Measurements from ENCODE around the gene CTTNBP2.

CTTNBP2 gene

DNA sequence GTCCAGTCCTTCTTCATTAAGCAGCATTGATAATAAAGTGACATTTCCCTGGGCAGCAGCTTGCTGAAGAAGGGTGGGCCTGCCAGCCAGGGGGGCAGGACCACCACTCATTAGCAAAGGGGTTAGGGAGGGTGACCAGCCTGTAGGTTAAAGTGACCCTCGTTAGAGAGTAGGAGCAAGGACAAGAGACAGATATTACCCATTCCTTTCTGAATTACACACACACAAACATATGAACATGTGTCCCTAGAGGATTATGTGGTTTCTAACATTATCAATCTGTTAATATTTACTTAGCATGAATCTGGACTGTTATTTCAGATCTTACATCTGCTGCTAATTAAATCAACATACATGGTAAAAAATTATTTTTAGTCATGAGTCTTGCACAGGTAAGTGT is 88.9 kb downstream of the CTTNBP2 start:
- no peak for DNase-seq

DNA sequence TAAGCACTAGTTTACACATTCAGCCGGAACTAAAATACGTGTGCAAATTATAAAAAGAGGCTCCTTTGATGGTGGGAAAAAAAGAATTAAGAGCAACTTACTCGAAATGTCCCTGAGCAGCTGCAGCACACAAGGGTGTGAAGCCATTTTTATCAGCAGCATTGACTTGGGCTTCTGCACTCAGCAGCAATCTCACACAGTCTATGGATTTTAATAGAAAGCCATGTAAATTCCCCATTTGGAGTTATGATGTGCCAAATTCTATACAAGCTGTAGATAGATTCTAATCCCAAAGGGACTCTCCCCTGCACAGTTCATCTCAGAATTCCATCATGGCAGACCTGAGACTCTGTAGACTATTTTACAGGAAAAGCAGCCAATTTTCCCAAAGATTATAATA is 90.5 kb downstream of the CTTNBP2 start:
- no peak for DNase-seq

DNA sequence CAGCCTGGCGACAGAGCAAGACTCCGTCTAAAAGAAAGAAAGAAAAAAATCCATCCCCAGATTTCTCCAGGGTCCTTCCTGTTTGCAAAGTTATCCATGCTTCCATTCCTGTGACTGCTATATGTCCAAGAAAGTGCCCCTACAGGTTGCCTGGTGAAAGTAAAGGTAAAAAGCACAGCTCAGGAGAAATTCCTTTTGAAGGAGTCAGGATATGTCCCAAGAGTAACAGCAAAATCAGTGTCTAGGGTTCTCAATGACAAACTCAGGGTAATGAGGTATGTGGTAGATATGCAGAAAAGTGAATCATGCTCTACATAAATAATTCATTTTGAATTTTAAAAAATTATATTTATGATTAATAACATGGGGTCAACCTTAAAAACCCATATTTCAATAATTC is 91.5 kb downstream of the CTTNBP2 start:
- DNase-seq, result no peak

DNA sequence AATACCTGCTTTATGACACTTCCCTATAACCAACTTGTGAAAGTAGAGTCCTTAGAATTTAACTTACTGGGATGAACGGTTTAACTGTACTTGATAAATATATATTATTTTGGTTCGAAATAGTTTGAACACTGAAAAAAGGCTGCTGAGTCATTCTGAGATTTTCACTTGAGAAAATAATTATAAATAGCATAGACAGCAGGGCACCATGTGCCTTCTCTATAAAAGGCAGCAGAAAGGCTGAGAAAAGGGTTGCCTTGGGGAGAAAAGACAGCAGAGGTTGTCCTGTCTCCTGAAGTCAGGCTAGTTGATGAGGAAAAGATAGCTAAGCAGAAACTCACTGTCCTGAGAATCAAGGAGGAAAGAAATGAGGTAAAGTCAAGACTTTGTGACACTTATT is 92.4 kb downstream of the CTTNBP2 start:
- DNase-seq, result no peak

DNA sequence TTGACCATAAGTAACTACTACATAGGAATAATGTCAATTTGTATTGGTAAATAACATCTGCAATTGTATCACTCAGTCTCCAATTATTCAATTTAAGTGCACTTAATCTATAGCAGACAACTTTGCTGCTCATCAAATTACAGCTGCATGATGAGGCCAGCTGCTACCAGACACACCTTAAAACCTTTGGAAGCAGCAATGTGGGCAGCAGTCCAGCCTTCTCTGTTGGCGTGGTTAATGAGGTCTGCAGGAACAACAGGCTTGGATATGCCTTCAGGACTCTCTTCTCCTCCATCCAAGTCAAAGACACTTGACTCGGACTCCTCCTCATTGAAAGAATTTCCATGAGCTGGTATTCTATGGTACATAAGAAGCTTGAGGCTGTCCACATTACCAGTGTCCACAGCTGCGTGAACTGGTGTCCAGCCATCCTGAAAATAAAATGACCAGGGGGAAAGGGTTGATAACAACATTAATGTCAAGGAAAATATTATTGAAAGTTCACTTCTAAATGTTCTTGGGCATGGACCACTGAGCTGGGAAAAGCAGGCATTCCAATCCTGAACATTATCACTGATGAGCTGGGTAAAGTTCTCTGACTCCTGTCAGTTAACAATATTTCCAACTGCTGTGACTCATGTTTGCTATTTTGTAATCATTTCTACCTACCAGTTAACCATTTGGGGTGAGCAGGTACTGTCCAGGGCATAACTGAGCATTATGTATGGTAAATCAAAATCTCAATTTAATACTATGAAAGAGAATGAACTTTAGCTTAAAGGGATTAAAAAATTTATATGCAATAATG is 95.7 kb downstream of the CTTNBP2 start:
- DNase-seq, result no peak

DNA sequence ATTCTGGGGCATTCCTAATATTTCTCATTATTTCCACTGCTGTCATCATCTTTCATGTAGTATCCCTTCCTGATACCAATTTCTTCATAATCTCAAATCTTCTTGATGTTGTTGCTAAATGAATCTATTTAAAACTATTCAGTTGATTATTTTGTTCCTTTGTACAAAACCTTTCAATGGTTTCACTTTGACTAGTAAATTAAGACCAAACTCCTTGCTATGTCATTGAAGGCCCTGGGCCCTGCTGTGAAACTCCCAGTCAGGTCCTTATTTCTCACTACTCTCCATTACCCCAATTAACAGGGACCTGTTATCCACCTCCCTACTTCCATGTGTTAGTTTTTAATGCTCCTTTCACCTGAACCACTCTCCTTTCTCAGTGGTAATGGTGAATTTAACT is 97.0 kb downstream of the CTTNBP2 start:
- DNase-seq, result no peak

DNA sequence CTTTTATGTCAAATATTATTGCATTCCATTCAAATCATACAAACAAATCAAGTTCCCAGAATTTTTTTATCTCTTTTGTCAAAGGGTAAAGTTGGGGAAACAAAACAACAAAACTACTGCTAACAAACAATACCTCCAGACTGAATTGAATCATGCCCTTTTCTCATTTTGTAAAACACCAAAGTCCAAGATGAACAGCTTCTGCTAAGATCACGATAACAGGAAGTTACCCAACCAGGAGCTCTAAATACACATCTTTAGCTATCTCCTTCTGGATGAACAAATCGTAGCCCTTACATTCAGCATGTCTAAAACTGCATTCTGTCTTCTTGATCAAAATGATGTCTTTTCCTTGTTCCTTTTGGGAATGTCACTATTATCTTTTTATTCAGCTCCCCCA is 97.4 kb downstream of the CTTNBP2 start:
- DNase-seq, result no peak

DNA sequence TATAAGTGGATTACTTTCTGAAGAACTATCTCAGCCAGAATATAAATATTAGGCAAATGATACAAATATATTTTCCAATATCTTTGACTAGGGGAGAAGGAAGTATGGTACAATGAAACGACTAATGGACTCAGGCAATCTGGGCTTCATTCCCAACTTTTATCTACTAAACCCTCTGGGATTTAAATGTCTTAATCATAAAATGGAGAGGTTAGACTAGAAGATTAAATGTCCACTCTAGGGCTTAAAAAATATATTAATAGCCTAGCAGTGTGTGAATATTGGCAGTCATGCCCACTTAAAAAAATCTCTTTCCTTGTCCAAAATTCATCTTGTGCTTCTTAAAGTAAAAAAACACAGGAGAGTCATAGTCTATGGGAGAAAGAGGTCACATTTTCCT is 98.3 kb downstream of the CTTNBP2 start:
- no peak for DNase-seq

DNA sequence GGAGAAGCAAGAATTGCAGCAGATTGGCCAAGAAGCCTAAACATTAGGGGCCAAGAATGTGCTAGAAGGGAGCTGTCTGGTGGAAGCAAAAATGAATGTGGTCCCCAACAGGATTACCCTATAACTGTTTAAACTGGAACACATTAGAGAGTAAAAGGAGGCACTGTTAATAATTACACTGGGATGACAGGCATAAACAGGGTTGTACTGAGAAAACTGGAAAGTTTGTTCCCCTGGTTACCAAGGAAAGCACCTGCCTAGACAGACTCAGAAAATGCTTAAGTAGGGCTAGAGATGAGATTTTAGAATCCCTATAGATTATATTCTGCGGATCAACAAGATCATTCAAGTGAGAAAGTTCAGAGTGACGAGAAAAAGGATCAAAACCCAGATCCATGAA is 100.8 kb downstream of the CTTNBP2 start:
- DNase-seq, result no peak

DNA sequence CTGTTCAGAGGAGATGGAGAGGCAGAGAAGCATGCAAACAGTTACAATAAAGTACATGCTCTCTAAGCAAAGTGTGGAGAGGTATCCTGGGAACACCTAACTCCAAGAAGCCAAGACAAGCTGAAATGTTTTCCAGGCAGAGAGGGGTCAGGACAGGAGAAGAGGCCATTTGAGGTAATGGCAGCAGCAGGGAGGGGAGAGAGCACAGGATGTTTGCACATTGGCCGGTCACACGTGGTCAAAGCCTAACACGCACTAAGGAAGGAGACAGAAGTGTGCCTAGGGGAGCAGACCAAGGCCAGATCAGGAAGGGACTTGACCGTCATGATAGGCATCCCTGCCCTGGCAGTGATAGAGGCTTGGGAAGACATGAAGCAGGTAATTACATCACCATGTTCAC is 101.5 kb downstream of the CTTNBP2 start:
- no peak for DNase-seq

DNA sequence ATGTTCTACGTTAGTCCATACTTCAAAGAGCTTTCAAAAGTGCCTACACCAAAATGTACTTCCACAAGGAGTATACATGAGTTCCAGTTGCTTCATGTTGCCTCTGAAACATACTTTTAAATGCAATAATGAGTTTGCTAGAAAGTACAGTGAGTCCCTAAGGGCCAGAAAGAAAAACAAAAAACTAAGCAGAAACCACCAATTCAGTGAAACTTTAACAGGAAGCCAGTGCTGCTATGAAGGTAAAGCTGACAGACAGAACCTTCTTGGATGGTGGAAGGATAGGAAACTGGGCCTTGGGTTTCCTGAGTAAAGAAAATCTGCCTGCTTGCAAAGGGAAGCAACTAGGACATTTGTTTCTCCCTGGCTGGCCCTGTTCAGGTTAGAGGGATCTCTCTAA is 104.2 kb downstream of the CTTNBP2 start:
- no peak for DNase-seq

DNA sequence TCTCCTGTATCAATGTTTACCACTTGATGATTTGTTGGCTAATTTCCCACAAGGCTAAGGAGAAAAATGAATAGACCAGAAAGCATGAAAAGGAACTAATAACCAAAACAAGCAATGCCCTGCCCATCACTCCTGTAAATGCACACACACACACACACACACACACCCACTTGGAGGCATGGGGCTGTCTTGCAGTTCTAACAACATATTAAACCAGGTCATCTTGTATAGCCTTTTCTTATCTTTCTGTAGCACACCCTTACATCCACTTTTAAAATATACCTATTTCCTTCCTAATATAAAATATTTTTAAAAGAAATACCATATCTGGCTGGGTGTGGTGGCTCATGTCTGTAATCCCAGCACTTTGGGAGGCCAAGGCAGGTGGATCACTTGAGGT is 105.3 kb downstream of the CTTNBP2 start:
- DNase-seq, result no peak

DNA sequence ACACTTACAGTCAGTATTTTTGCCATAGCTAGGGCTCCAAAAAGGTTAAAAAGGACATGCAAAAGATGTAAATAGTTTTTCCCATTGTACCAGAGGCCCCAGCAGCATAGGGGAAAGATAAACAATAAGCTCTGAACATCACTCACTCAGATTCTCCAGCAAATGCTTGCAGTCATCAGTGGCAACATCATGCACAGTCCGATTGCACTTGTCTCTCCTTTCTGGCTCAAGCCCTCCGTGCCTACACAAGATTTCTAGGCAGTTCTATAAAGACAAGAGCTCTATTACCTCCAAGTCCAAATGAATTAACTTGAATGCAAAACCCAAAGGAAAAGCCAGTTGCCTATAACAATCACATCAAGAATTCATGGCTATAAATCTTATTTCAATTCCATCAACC is 106.3 kb downstream of the CTTNBP2 start:
- no peak for DNase-seq

DNA sequence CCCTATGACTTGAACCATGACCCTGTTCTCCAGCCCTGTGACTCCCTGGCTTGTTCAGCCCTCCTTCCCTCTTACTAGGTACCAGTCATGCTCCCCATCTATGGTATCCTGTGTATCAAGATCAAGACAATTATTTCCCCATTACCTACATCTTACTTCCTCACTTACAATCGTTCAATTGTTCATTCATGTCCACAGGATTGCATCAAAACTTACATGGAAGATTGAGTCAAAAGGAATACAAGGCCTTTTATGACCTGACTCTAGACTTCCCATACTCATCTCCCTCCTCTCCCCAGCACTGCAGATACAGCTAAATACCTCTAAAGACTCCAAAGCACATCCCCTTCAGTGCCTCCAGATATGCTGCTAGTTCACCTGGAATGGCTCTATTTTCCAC is 109.2 kb downstream of the CTTNBP2 start:
- DNase-seq, result no peak

DNA sequence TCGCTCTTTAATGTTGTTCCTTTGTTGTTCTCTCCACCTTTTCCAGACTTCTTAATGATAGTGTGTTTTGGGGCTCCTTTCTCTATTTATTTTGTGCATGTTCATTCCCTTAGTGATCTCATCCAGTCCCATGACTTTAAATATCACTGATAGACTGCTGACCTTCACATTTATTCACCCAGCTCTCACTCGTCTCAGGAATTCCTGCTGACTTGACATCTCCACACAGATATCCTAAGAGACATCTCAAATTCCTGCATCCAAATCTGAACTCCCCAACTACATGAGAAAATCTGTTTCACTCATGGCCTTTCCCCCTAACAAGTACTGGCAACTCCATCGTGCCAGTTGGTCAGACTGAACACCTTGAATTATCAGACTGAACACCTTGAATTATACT is 111.2 kb downstream of the CTTNBP2 start:
- DNase-seq, result no peak

DNA sequence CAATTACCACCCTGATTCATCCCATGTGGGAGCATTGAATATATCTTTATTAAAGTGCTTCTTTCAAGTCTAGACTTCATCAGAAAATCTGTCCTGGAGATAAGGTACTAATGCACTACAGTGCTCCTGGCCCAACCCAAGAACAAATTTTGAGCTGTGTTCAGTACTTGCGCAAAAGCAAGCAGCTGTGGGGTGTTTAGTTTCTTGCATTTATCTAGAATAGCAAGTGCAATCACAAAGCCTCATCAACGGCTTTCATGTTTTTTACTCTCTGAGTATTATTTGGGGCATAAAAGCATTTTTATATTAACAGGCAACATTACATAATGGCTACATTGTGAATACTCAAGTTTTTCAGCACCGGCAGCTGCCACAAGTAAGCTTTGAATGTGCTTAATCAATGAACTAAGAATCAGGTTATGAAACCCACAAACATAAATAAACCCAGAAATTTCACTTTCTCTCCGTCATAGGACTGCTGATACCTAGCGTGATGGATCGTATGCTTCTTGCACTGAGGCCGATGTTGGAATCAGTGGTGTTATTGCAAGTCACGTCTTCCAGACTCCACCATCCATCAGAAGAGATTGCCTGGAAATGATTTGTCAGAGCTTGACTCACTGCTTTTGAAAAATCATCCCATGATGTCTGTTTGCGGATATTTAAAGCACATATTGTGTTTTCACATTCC is 113.1 kb downstream of the CTTNBP2 start:
- DNase-seq, result no peak

DNA sequence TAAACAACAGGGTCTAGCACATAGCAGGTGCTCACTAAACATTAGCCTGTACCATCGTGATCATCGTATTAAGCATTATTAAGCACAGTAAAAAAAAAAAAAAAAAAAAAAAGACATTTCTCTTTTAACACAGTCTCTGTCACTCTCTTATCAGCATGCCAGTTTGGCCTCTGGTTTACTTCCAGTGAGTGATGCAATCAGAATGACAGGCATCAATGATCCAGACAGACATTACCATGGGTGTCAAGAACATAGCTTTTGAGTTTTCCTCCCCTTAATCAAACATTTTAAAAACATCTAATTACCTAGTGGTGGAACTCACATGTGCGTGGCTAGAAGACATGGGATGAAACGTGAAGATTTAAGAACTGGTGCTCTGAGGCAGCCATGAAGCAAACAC is 115.8 kb downstream of the CTTNBP2 start:
- DNase-seq, result no peak

DNA sequence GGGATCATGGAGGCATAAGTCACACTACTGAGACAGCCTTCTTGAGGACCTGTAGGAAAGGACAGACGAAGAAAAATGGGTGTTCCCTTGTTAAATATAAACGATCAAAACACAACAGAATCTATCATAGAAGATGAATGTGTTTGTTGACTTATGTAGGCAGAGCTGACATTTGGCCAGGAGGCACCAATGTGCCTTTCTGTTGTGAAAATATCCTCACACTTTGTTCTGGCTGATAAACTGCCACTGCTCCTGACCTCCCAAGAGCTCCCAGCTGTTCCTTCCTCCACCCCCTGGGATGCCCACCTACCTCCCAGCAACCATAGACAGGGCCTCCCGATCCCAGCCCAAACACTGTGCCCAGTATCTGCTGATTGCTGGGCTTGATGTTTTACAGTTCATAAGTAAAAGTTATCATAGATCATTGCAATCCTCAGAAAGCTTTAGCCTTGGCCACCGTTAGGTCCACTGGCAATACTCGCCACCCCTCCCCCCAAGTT is 116.6 kb downstream of the CTTNBP2 start:
- no peak for DNase-seq

DNA sequence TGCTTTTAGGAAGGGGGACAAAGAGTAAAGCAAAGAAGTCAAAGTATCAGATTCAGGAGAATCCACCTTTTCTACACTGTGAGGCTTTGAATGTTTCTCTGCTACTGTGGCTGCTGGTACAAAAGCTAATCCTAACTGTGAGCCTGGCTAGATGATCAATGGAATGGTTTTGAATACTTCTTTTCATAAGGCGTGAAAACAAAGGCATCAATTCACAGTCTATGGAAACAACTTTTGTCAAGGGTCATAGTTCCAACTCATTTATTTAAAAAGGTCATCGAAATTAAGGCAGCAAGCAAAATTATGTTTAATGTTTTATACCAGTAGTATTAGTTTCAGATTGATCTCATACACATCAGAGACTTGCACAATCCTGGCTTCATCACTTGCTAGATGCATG is 118.1 kb downstream of the CTTNBP2 start:
- no peak for DNase-seq

DNA sequence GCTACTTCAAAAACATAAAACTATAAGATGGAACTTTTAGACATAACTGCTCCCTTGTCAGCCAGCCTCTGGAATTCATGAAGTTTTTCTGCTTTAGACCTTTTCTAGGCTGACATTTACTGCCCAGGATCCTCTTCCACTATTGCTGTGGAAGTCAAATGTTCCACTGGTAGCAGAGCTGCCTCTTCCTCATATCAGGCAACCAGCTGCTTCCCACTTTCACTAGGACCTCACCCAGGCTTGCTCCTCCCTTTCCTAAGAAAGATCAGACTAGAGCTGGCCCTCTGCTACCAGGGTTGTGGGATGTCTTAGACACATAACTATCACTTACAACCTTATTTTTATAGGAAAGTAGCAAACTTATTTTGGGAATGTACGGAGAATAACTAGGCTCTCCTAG is 121.5 kb downstream of the CTTNBP2 start:
- DNase-seq, result no peak

DNA sequence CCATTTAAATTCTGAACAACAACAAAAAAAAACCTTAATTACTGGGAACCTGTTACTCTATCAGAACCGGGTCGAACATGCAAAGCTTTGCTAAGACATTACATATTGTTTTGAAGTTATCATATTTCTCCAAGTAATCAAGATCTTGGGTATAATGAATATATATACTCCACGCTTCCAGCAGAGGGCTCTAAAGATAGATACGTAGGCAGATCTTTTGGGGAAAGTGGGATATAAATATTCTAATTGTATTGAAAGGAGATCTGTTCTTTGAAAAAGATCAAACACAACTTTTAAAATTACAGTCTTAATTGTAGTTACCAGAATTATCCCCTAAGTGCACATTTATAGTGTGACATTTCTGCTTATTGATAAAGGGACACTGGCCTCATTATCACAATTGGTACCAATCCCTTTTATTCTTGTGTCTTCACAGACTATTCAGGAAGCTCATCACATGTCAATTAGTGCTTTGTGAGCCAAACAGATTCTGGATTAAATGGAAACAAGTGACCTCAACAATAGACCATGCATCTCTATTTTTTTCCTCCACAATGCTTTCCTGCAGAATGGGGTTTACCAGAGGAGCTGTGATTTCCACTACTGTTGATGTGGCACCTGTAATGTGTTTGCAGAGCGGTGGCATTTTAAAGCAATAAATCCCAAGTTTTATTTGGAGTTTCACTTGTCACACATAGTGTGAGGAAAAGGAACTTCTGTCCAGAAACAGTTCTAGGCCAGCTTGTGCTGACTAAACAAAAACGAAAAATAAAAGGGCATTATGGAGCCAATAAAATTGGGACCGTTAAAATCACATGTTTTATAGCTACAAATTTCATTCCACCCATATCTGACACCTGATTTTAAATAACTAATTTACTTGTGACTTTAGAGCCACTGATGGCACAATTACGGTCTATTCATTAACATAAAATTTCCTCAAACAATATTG is 122.4 kb downstream of the CTTNBP2 start:
- DNase-seq, result no peak

DNA sequence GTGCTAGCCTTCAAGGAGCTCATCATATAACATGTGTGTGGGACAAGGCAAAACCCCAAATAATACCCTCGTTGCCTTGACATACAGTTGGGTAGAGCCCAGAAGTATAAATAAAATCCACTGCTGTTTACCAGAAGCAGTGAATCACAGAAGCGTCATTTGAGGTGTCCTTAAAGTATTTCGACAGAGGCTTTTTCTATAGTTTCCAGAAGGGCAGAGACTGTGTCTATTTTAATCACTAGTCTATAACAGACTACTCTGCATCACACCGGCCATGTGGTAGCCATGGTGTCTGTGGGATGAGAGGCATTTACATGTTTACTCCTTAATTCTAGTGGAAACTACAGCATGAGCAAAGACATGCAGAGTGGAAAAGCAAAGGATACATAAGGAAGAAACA is 131.3 kb downstream of the CTTNBP2 start:
- no peak for DNase-seq

DNA sequence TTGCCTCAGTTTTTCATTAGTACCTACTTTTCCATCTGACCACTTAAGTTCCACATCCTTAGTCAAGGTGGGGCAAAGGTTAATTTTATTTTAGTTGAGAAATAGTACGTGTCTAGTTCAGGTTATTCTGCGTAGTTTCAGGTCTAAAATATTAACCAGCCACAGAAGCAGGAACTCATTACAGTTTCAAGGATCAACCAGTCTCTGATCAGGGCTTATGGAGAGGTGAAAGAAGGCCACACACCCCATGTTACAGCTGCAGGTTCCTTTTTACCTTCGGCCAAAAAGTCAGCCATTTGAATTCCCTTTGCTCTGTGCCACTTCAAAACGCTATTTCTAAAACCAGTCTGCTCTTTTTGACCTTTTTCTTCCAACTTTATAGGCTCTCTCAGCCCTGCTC is 134.2 kb downstream of the CTTNBP2 start:
- DNase-seq, result no peak

Data from activated CD4-positive, alpha-beta T cell treated with anti-CD3 and anti-CD28 coated beads for 4 hours (primary cell).